DMS79 (cell line): ENCODE data around the gene AGAP1.

Experiments
- DNase-seq: peaks from one replicate; lab custom pipeline; 2025; lab: John Stamatoyannopoulos, UW

The AGAP1 gene

DNA sequence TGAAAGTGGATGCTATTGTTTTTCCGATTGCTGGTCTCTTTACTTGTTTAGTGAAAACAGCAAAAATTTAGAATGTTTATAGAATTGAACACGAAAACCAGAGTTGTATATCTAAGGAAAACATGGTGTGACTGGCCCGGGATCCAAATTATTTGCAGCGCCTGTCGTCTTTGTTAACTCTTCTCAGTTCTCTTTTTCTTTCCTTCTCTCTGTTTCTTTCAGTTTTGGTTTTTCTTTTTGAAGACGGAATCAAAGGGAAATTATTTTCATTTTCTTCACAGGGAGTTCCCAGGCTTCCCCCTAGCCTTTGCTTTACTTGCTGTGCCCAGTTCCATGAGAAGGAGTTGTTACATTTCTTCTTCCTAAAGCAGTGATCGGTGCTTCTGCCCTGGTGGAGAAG lies 76.0 kb downstream of the AGAP1 start:
- no peak for DNase-seq

DNA sequence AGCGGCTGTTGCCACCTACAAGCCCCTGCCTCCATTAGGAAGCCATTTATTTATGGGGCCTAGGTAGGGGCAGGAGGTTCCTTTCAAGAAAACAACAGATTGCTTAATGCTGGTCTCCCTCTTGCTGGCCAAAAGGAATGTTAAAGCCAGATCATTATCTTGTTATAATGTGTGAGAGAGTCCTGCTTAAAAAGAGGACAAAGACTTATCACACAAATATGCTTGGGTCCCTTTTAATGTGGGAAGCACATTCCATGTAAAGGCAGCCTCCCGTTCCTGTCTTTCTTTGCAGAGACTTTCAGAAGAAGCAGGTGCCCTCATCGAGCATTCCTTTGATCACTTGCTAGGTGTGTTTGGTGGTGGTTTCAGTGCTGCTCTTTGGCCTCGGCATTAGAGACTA lies 76.4 kb downstream of the AGAP1 start:
- no peak for DNase-seq

GRCh38 chr2:235570966-235571692 lies 77.3 kb downstream of the AGAP1 start:
- no peak for DNase-seq

GRCh38 chr2:235572592-235572991 lies 78.7 kb downstream of the AGAP1 start:
- no peak for DNase-seq

DNA sequence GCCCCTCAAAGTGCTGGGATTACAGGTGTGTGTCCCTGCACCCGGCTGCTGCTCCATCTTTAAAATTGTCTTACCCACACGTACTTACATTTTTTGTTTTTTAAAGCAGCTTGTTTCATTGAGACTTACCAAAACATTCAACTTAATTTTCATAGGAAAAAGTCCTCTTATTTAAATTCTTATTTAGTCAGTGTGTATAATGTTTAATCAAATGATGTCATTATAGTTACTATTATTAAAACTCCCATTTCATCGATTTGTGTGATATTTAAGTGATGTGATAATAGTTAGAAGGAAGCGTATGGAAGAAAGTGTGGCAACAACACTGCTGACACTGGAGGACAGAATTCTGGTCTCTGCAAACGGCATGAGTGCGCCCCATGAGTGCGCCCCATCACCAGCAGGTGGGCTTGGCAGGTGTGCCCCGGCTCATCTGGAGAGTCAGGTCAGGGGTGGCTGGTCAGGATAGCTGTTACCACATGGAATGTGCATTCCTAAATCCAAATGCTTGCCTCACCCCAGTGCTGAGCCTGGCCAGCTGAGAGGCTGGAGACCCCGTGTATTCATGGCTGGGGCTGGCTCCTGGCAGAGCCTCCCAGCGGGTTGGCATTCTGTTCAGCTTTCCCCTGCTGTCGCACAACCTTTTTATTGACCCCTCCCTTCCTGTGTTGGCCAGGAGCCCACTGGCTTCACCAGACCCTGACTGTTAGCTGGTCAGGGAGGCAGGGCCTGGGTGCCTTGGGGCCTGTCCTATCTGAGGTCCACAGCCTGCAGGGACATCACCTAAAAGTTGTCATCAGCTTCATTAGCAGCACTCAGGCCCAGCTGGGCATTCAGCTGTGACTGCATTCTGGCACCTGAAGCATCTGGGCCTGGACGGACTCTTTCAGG lies 79.7 kb downstream of the AGAP1 start:
- no peak for DNase-seq

DNA sequence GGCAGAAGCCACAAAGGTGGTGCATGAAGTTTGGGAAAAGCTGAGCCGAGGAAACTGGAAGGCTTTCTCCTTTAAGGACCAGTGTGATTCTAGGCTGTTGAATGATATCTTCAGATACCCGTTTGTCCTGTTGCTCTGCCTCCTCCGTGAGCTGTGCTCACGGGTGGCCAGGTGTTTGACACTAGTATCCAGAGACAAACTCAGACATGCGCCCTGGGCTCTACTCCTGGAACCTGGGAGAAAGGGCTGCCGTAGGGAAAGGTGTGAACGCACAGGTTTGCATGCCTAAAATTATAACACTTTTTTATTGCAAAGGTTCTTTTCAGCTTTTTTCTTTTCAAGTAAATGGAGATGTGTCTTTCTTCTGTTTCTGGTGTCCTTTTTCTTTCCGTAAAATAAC lies 81.6 kb downstream of the AGAP1 start:
- no peak for DNase-seq

DNA sequence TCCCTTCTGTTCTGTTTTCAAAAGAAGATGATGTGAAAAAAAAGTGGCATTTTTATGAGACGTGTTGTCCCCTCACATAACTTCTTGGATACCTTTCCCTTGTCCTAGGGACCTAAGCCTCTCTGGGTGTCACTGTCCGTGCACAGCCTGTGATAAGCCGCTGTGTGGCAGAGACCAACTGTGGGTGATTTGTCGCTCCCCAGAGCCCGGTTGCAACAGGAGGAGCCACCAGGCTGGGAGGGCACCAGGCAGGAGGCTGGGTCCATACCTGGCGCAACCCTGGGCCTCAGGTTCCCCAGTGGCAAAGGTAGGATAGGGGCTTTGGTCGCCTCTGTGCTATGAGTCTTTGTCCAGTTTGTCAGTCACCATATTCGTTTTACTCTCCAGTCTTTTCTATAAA lies 82.1 kb downstream of the AGAP1 start:
- no peak for DNase-seq

DNA sequence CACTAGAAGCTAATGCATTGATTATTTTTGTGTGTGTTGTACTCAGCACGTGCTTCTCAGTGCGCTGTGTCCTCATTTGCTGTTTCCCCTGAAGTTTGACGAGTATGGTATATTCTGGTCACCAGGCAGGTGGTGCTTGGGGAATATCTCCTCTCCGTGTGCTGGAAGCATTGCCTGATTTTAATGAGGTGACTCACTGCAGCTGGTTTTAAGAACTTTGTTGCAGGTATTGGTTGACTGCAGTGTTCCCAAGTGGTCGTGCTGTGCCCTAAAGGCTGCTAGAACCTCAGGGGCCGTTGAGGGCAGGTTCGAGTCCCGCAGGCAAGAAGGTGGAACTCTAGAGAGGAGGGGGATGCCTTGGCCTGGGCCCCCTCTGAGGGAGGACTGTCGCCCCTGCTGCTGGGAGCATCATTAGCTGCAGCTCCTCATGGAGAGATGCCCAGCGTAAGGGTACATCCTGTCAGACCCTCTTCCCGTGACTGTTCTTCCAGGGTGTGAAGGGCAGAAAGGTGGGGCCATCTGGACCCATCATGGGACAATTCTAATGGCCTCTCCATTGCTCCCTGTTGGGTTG lies 82.6 kb downstream of the AGAP1 start:
- DNase-seq: no peak

- DNase-seq: no peak
These were observed 83.8 kb downstream of the AGAP1 start for GRCh38 chr2:235577404-235578330.

- no peak for DNase-seq
These were observed 85.3 kb downstream of the AGAP1 start for GRCh38 chr2:235579128-235579527.

- no peak for DNase-seq
These were observed 86.7 kb downstream of the AGAP1 start for GRCh38 chr2:235580426-235581157.

GRCh38 chr2:235582081-235582686 lies 88.3 kb downstream of the AGAP1 start:
- DNase-seq: no peak

GRCh38 chr2:235582729-235583128 lies 88.9 kb downstream of the AGAP1 start:
- no peak for DNase-seq

- DNase-seq: no peak
These were observed 89.3 kb downstream of the AGAP1 start for GRCh38 chr2:235583144-235583543.

DNA sequence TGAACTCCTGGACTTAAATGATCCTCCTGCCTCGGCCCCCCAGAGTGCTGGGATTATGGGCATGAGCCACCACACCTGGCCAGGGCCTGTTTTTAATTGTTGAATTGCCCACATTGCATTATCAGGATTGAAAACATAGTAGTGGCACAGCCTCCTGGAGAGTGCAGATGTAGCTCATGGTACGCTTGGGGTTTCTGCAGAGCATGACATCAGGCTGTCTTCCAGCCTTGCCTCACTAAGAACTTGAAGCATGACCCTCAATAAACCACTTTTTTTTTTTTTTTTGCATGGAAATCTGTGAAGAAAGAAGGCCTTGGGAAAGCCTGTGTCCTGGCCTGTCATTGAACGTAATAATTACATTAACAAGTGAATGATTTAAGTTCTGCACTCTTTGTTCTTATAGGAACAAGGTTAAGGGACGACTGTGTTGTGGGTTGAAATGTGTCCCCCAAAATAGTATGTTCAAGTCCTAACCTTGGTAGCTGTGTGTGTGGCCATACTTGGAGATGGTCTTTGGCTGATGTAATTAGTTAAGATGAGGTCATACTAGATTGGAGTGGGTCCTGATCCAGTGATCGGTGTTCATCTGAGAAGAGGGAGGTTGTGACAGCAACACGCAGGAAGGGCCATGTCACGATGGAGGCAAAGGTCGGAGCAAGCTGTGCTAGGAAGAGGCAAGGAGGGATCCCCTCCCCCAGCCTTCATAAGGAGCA lies 90.2 kb downstream of the AGAP1 start:
- DNase-seq: no peak

- no peak for DNase-seq
These were observed 90.8 kb downstream of the AGAP1 start for GRCh38 chr2:235584638-235585007.

DNA sequence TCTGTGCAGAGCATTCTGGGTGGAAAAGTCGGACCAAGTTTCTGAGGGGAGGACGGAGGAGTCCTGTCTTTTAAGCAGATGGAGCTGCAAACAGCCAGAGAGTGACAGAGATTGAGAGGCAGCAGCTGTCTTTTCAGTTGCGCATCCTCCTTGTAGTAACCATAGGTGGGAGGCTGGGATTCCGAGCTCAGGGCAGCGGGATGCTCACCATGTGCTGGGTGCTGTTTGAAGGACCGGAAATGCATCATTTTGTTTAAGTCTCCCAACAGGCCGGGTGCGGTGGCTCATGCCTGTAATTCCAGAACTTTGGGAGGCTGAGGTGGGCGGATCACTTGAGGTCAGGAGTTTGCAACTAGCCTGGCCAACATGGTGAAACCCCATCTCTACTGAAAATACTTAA lies 93.4 kb downstream of the AGAP1 start:
- no peak for DNase-seq

DNA sequence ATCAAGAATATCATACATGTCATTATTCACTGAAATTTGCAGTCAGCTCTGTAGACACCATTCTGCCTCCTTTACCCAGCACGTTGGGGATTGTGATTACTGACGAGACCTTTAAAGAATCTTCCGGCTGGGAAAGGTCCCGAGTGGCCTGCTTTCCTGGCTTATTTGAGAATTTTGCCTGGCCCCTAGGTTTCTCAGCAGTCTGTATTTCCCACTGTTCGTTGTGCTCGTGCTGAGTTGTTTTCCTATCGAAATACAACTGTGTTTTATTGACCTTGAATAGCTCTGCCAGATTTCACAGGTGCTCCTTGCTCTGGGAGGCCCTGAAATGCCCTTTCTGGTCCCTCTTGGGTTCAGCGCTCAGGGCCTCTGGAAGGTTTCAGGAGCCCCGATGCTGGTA lies 94.9 kb downstream of the AGAP1 start:
- DNase-seq: no peak

DNA sequence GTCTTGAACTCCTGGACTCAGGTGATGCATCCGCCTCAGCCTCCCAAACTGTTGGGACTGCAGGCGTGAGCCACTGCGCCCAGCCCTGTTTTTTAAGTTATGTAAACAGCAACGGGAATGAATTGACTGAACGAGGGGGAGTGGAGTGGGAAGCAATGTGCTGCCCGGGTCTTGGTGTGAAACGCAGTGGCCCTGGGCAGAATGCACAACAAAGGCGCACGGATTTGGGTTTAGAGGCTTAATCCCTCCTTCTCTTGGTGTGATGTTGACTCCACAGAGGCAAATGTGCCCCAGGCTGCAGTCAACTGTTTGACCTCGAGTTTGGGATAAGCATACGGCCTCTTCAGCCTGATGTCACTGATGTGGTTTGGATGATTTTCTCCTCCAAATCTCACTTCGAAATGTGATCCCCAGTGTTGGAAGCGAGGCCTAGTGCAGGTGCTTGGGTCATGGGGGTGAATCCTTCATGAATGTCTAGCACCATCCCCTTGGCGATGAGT lies 97.4 kb downstream of the AGAP1 start:
- DNase-seq: no peak

DNA sequence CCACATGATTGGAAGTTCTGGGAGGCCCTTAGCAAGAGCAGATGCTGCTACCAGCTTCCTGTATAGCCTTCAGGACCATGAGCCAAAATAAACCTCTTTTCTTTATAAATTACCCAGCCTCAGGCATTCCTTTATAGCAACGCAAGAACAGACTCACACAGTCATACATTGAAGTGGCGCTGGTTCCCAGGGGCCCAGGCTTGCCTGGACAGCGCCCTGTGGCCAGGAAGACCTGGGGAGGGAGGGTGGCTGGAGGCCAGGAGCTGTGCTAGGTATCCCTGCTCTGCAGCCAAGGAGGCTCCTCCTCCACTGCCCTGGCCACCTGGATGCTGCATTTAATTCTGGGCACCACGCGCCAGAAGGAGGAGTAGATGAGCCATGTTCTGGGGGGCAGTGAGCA lies 98.1 kb downstream of the AGAP1 start:
- DNase-seq: no peak
